AG09309 (cell line): ENCODE data around the gene SLC41A2.
A peak's percentile ranks its signal among the peaks of the same experiment; 100 is the strongest.

Source experiments
- DNase-seq: peaks from one replicate; pipeline ENCODE4 v3.0.0-alpha.2; 2010; ENCODE audit warnings: low read depth
- H3K4me3 ChIP-seq: 2 replicates; pipeline ENCODE4 v1.5.1; 2011; ENCODE audit warnings: mild to moderate bottlenecking, low read depth, low read length, moderate library complexity; ENCODE audit not compliant: control insufficient read depth
- CTCF ChIP-seq: IDR thresholded peaks from 2 replicates; pipeline ENCODE4 v1.5.1; 2011; ENCODE audit warnings: mild to moderate bottlenecking, low read depth, low read length, inconsistent platforms; ENCODE audit not compliant: insufficient read depth, control insufficient read depth; ENCODE audit errors: missing control alignments

SLC41A2 gene

GRCh38 chr12:104925501-104925900 lies 32.6 kb downstream of the SLC41A2 start:
- no peak for TF ChIP-seq CTCF
- H3K4me3 ChIP-seq: no peak overlapping the region
- DNase-seq: no peak

- no peak for DNase-seq
- H3K4me3 ChIP-seq: no peak overlapping the region
- TF ChIP-seq CTCF: no peak
Observed at GRCh38 chr12:104921340-104921739, 36.8 kb downstream of the SLC41A2 start.

GRCh38 chr12:104911942-104912341 lies 46.1 kb downstream of the SLC41A2 start:
- TF ChIP-seq CTCF: no peak
- DNase-seq: no peak
- H3K4me3 ChIP-seq: no peak overlapping the region

- DNase-seq: peak; percentile 13
- no peak for TF ChIP-seq CTCF
- no peak overlapping the region for H3K4me3 ChIP-seq
Observed at GRCh38 chr12:104910196-104910840, 47.8 kb downstream of the SLC41A2 start.

GRCh38 chr12:104909761-104910160 lies 48.3 kb downstream of the SLC41A2 start:
- no peak for TF ChIP-seq CTCF
- no peak for DNase-seq

More at GRCh38 chr12:104909761-104910160, 48.3 kb downstream of the SLC41A2 start:
- no peak overlapping the region for H3K4me3 ChIP-seq
